LNCAP (cell line): ENCODE measurements around the gene SPNS3.

ENCODE experiments used
- CTCF ChIP-seq: fragments of 450-650 bp; IDR thresholded peaks from 2 replicates; pipeline ENCODE4 v1.5.1; 2017; ENCODE audit warnings: mild to moderate bottlenecking

Gene SPNS3

GRCh38 chr17:4533523-4534504, 100.1 kb downstream of the SPNS3 start:
- no peak for TF ChIP-seq CTCF

GRCh38 chr17:4534515-4534914, 100.8 kb downstream of the SPNS3 start:
- TF ChIP-seq CTCF, result no peak

DNA sequence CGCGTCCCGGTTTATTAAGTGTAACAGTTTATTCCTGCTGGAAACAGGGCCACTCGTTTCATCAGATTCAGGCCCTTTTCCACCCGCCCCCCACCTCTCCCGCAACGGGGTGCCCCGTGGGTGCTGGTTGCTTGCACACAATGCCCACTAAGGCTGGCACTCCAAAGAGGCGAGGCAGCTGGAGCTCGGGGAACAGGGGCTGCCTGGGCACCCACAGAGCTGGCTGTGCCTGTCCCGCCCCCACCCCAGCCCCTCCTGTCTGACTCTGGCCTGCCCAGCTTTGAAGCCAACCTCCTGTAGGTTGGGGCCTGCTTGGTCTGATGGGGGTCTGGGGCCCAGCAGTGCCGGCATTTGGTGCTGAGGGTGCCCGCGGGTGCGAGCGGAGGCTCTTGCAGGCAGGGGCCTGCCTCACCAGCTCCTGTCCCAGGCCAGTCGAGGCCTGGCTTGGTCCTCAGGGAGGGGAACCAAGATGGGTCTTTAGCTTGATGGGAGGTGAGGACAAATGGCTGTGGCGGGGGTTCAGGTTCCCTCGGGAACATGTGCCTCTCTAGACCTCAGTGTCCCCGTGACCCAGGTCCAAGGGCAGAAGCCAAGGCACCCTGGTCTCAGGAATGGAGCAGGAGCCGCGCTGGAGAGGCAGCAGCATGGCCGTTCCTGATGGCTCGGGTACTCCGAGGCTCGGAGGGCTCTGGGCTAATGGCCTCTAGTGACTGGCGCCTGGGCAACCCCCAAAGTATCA, 101.4 kb downstream of the SPNS3 start:
- no peak for TF ChIP-seq CTCF

DNA sequence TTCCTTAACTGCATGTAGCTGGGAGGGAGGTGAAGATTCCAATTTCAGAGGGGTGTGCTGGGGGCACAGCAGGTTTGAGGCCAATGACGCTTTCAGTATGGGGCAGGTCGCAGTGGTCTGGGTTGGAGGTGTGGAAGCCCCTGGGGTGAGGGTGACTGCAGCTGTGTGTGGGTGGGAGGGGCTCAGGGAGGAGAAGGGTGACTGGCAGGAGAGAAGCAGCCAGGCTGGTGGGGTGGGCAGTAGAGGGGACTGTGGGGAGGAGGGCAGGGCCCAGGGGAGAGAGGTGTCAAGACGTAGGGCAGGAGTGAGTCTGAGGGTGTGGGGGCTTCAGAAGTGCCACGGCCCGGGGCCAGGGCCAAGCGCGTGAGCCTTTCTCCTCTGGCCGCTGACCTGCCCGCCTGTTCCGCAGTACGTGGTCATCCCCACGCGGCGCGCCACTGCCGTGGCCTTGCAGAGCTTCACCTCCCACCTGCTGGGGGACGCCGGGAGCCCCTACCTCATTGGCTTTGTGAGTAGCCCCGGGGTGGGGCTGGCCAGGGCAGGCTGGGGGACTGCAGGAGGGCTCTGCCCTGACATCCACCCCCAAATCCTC, 102.0 kb downstream of the SPNS3 start:
- TF ChIP-seq CTCF, result no peak

DNA sequence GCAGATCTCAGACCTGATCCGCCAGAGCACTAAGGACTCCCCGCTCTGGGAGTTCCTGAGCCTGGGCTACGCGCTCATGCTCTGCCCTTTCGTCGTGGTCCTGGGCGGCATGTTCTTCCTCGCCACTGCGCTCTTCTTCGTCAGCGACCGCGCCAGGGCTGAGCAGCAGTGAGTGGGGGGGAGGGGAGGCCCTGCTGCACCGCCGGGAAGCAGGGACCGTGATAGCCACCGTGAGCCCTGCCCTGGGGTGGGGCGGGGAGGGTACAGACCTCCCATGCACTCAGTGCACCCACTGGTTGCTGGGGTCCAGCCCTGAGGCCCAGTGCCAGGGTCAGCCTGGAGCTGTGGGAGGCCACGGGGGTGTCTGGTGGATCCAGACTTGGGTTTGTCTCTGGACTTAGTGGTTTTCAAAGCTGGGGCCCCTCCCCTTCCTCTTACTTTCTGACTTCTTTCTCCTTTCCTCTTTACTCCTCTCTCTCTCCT, 102.6 kb downstream of the SPNS3 start:
- no peak for TF ChIP-seq CTCF

- TF ChIP-seq CTCF, result no peak
These were observed 103.1 kb downstream of the SPNS3 start for GRCh38 chr17:4536742-4537411.
